ENCODE results near the gene TMEM132C. TPM values are rescaled to one million over a fixed set of nuclear protein-coding genes. Genes with fewer than 3 reads are reported as not detected.
"Not testable (repeated sequence)": the region's sequence is repeated elsewhere in the genome, so short reads cannot be mapped to it uniquely, and the experiment has no call there.

The TMEM132C gene
- total RNA-seq, 1 experiment from 2014 or later: not detected

DNA sequence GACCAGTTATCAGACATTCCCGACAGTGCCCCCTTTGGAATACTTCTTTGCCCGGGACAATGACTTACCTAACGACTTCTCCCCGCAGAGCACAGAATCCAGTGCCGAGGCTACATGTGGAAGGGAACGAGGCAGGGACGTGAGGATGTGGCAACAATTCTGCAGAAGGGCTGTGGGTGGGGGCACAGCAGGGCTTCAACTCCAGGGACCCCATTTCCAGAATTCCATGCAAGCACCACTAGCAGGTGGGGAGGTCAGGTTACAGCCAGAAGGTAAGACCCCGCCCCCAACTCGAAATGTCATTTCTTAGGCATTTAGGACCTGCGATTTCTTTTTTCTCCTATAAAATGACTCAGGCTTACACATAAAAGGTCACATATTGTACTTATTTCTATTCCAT lies 207.9 kb downstream of the TMEM132C start:
- DNase-seq (ENCODE audit: low spot score): no peak

DNA sequence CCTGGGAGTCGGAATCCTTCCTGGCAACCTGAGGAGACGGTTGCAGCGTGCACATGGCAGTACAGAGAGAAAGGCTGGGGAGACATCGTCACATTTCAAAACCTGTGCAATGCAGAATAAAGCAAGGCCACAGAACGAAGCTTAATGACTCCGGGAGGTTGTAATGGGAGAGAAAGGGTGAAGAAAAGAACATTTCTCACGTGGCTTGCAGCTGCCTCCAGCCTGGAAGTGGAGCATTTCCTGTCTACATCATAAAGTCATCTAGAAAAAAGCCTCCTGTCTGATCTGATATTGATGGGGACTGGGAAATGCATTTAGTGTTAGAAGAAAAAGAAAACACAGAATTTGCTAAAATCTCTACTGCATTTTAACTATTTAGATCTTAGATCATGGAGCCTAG lies 209.3 kb downstream of the TMEM132C start:
- no peak for DNase-seq (ENCODE audit: low spot score)

DNA sequence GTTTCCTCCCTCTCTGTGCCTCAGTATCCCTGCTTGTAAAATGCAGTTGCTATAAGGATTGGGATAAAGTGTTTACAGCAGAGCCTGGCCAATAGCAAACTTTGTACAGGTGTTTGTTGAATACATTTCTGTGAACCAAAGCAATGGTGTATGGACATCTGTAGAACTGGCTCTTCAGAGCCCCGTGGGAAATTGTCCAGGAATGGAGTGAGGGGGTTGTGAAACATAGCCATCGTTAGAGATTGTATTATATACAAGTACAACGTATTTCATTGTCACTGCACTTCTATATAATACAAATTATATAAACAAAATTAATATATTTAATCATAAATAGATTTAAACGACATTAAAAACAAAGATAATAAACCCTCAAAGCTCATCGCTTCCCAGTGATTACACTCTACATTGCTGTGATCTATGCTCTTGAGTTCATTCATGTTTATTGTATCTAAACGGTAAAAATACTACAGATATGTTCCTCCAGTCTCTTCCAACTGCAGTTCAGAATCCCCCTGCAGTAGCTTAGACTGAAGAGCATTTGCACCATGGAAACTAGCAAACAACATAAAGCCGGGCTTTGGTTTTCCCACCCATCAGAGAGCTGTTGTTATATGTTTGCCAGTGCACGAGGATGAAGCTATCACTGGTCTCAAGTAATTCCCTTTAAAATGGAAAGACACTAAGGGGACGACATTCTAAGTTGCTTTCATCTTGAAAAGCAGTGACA lies 216.7 kb downstream of the TMEM132C start:
- no peak for DNase-seq (ENCODE audit: low spot score)

DNA sequence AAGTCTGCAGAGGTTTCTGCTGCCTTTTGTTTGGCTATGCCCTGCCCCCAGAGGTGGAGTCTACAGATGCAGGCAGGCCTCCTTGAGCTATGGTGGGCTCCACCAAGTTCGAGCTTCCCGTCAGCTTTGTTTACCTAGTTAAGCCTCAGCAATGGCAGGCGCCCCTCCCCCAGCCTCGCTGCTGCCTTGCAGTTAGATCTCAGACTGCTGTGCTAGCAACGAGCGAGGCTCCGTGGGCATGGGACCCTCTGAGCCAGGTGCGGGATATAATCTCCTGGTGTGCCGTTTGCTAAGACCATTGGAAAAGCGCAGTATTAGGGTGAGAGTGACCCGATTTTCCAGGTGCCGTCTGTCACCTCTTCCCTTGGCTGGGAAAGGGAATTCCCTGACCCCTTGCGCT lies 230.4 kb downstream of the TMEM132C start:
- not testable (repeated sequence) for DNase-seq (ENCODE audit: low spot score)

DNA sequence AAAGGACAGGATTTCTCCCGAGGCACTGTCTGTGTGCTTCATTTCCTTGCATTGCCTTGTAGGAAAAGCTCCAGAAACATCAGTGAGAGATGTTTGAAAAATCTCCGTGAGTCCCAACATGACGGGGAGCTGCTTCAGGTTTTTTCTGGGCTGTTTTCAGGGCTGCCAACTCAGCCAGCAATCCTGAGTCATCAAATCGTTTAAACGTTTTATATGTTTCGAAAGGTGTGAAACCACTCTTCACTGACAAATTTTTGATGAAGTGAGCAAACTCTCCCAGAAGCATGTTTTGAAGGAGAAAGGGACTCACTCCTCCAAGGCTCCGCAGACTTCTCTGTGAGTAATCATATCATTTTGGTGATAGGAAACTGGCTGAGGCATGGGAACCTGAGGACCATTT lies 240.5 kb downstream of the TMEM132C start:
- DNase-seq (ENCODE audit: low spot score): no peak

DNA sequence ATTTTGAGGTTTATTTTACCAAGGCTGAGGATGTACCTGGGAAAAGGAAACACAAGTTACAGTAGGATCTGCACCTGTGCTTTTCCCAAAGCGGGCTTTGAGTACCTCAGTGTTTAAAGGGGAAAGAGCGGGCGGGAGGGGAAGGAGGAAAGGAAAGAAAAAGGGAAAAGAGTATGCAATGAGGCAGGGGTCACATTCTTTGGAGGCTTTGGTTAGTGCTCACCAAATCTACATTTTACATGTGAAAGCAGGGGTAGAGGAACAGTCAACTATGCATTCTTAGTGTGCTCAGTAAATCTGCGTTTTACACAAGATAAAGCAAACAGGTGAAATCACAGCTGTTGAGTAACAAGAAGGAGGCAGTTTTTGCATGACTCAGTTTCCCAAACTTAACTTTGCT lies 242.2 kb downstream of the TMEM132C start:
- no peak for DNase-seq (ENCODE audit: low spot score)

DNA sequence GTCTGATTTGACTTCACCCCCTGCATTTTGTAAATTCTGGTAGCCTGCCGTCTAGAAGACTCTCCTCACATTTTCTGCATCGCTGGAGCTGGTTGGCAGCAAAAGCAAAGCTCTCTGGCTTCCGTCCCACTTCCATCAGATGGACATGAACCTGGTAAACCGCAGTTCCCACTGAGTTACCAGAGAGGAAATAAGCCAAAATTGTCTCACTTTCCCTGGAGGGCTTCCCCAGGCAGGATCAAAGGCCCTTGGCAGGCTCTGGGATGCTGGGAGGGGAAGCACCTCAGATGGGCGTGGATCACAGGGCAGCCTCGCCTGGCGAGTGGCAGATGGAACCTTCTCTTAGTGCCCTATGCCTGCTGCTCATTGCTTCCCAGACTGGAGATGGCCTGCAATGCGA lies 243.5 kb downstream of the TMEM132C start:
- no peak for DNase-seq (ENCODE audit: low spot score)

DNA sequence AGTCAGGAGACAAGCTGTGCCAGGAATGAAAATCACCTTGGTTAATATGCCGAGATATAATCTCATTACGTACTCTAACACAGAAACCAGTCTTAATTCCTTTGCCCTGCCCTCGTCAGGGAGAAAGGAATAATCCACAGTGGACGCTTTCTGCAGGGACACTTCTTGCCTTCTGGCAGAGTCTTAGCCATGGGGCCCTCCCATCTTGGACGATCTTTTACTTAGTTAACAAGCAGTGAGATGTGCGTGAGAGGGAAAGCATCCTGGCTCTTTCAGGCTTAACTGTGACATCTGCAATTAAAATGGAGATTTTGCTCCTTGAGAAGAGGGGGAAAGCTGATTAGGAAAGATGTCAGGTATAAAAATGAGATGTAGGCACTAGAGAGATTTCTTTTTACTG lies 246.4 kb downstream of the TMEM132C start:
- no peak for DNase-seq (ENCODE audit: low spot score)

DNA sequence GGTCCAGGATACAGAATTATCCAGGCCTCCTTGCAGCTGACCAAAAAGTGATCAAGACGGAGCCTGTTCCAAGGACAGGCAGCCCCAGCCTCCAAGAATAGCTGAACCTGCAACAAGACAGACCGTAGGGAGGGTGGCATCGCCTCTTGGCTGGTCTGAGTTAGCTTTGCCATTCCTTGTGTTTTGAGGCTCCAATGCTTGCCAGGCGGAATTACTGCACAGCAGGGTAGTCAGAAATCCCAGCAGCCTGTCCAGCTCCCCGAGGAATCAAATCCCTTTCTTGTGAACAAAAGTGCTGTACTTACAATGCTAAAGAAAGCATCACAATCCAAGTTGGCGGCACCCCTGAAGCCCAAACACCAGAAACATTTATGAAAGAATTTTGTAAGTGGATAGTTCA lies 246.9 kb downstream of the TMEM132C start:
- DNase-seq (ENCODE audit: low spot score): no peak

DNA sequence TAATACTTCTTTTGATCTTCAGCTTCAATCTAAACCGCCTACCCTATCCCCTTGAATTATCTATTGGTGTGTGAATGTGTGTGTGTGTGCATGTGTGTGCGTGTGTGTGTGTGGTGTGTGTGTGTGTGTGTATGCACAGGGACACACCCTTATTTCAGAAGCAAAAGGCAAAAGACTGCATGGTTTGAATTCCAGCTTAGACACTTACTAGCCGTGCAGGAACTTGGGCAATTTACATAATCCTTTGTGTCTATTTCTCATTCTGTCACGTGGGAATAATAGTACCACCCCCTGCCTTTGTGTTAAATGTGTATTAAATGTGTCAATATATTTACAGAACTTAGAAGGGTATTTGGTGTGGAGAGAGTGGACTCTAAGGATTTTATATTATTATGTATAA lies 251.7 kb downstream of the TMEM132C start:
- DNase-seq (ENCODE audit: low spot score): no peak

DNA sequence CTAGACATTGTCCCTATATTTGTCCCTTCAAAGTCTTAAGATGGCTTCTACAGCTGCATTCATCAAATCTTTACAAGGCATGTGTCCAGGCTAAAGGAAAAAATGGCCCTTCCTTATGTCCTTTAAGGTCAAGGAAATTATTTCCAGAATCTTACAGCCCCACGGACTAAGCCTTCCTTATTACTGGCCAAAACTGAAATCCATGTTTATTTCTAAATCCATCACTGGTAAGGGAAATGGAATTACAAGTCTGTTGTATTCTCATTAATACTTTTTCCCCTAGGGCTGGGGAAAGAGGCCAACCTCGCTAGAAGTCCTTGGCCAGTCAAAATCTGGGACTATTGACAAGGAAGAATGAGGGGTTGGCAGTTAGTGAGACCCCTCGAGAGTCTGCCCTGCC lies 252.5 kb downstream of the TMEM132C start:
- no peak for DNase-seq (ENCODE audit: low spot score)

DNA sequence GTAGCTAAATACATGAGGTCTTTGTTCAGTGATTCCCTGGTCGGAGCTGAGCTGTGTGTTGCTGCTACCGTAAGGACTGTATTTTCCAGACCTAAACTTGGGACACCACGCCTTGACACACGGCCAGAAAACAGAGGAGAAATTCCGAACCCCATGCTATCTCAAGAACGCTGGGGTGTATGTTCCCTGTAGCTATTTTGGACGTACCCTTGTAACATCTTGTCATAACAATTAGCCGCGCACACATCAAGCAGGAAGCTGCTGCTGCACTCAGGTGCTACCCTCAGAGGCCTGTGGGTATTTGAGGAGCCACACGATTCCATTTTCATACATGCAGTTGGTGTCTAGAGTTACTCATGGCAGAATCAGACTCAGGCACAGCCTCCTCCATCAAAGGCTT lies 255.0 kb downstream of the TMEM132C start:
- no peak for DNase-seq (ENCODE audit: low spot score)

DNA sequence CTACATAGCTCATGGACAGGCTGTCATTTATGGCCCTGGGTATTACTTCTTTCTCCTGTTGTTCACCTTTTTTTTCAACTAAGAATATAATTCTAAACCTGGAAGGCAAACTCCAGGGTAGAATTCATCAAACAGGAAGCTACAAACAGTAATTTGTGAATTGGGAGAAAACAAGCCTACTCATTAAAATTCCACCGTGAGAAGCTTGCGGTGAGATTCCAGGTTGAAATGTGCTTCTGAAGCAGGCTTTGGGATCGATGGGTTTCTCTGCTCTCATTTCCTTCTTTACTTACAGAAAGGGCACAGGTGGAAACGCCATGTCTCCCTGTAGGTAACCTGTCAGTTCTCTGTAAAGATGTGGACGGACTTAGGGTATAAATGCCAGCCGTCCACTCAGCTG lies 257.5 kb downstream of the TMEM132C start:
- no peak for DNase-seq (ENCODE audit: low spot score)

DNA sequence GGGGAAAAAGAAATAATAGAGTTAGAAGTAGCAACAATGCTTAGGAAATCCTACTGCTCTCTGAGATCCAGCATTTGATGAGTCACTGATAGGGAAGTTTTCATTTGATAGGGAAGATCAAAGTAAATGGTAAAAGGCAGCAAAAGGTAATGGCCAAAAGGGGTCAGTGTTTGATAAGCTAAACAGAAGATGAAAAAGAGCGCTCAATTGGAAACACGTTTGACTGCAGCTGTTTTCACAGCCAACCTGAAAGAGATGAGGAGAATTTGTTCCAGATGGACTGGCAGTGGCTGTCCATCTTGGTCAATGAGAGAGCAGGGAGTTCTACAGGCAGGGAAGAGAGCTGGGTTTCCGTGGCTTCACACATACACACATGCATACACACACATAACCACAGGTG lies 264.2 kb downstream of the TMEM132C start:
- DNase-seq (ENCODE audit: low spot score): no peak

DNA sequence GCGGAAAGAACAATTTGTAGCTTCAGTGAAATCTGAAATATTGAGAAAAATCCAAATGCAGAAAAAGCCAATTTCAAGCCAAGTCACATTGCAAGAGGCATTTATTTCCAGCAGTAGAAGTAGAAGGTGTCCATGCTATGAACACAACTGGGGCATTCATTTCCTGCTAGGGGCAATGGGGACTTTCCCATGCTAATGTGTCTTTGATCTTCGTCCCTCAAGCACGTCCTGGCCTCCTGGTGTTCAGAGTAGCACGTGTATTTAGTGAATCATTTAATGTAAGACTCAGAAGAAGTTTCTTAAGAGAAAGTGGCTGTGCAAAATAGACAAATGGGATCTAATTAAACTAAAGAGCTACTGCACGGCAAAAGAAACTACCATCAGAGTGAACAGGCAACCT lies 267.9 kb downstream of the TMEM132C start:
- DNase-seq (ENCODE audit: low spot score): no peak

DNA sequence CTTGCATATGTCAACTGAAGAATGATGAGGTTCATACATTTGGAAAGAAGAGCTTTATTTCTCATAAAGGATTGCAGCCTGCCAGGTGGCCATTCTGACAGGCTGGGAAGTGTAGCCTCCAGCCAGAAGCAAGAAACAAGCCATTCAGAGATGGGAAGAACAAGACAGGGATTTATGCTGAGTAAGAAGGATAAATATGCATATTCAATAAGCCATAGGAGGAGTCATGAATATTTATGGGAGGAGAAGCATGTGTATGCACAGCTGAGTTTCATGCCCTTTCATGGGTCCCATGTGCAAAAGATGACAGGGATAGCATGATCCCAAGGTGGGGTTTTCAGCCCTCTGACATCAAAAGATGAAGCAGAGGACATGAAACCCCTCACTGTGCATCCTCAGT lies 269.8 kb downstream of the TMEM132C start:
- no peak for DNase-seq (ENCODE audit: low spot score)

DNA sequence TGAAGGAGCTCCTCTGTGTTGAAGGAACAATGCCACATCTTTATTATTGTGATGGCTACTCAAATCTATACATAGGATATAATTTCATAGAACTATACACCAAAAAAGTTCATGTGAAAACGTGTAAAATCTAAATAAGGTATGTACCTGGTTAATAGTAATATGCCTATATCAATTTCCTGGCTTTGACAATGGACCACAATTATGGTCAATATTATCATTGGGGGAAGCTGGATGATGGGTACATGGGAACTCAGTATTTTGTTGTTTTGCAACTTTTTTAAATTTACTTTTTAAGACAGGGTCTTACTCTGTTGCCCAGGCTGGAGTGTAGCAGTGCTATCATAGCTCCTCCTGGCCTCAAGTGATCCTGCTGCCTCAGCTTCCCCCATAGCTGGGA lies 270.7 kb downstream of the TMEM132C start:
- no peak for DNase-seq (ENCODE audit: low spot score)

DNA sequence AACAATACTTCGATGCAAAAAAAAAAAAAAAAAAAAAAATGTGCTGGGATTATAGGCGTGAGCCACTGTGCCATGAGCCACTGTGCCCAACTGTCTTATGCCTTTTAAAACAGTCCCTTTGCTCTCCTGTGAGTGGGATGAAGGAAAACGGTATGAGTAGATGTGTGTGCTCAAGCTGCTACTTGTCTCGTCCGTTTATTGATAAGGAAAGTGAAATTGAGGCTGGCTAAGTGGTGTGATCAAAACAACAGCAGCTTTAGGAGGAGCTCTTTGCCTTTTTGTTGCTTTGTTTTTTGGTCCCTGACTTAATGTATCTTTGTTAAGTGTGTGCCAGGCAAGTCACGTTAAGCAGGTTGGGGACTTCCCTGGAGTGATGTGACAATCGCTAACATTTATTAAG lies 275.9 kb downstream of the TMEM132C start:
- no peak for DNase-seq (ENCODE audit: low spot score)

DNA sequence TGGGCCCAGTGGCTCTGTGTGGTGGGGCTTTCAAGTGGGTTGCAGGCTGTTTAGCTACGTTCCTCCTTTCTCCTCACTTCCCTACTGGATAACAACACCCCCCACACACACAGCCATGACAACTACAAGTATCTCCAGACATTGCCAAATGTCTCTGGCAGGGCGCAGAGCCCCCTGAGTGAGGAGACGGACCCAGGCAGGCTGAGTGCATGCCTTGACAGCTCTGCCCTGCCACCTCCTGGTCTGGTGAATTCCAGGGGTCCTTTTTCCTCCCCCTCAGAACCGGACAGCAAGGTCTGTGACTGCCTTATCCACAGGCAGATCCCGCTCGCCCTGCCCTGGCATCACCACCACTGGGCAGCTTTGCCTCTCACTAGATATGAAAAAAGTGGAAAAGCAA lies 276.5 kb downstream of the TMEM132C start:
- no peak for DNase-seq (ENCODE audit: low spot score)

DNA sequence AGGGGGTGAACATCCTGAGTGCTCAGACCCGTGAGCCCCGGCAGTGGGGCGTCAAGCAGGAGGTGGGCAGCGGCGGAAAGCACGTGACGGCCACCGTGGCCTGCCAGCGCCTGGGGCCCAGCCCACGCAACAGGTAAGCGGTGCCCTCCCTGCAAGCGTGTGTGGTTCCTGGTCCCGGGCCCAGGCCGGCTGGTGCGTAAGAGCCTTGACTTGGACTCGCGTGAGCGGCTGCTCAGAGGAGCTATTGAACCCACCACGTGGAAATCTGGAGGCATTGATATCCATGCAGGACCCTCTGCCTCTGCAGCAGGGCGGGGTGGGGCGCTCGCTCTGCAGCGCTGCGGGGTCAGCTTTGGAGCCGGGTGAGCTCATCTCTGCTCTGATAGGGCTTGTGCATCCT lies 277.0 kb downstream of the TMEM132C start:
- DNase-seq (ENCODE audit: low spot score): no peak

DNA sequence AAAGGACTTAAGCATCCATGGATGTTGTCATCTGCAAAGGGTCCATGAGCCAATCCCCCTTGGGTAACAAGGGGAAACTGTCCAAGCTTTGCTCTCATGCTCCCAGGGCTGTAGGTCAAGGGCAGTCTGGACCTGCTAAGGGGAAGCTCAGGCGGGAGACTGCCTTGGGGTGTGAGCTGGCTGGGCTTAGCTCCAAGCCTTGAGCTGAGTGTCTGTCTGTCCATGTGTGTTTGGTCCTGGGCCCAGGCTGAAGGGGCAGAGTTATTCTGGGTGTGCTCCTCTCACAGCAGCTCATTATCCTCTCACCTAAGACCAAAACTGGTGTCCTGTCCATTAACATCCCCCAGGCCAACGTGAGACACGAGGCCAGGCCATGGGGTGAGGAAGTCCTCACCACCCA lies 282.0 kb downstream of the TMEM132C start:
- DNase-seq (ENCODE audit: low spot score): no peak

DNA sequence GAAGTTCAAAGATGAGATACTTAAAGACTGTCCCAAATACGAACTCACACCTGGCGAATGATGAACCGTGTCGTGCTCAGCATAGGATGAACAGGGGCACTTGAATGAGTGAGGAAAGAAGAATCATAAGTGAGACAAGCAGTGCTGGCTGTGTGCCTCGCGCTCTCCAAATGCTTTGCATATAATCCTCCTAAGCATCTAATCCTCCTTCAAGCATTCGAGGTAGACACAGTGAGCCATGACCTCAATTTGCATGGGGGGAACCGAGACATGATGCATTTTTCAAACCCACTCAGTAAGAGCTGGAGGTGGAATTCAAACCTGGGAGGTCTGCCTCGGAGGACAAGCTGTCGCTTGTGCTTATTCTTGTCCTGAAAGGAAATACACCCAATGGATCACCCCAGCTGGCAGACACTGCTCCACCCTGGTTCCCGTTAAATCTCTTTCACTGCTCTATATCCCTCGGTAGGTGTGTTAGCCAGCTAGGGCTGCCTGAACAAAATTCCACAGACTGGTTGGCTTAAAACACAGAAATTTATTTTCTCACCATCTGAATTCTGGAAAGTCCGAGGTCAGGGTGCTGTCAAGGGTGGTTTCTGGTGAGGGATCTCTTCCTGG lies 282.7 kb downstream of the TMEM132C start:
- no peak for DNase-seq (ENCODE audit: low spot score)

DNA sequence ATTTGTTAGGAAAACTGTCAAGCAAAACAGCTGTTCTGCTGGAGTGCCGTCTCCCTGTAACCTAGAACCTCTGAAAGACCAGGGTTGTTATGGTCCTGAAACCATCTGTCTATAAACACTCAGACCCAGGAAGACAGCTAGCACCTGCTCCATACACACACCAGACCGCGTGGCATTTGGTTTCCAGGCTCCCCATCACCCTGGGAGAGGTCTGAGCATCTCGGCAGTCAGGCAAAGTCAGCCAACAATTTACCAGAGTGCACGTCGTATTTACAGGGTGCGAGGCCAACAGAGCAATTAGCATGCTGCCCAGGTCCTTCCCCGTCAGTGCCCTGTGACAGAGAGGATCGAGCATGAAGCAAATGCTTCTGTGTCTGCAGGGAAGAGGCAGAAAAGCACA lies 284.3 kb downstream of the TMEM132C start:
- DNase-seq (ENCODE audit: low spot score): no peak
